A549 (cell line): Measurements from ENCODE around the gene ANKRD13A. TPM values are rescaled to one million over a fixed set of nuclear protein-coding genes. Genes with fewer than 3 reads are reported as not detected.
"Not testable (repeated sequence)": the region's sequence is repeated elsewhere in the genome, so short reads cannot be mapped to it uniquely, and the experiment has no call there.

Experiments used
- ATAC-seq, 2 experiments: fragments of 200-7000 bp in 1 of 2; fragments of >200 bp in 1 of 2; cut with Nextera tagmentation in 1 of 2; cut with Tn5 transposase in 1 of 2; 3 replicates each; pipeline versions ENCODE4 v1.8.0 to v1.9.1; 2018 to 2020; ENCODE audit warnings: mild to moderate bottlenecking in 1 of 2, moderate library complexity in 1 of 2
- CTCF ChIA-PET: fragments of 300-600 bp; sonication (Branson Sonifier 250); formaldehyde crosslinking; extraction: SDS; loops from one replicate; lab custom pipeline; 2021; ENCODE audit warnings: antibody characterized with exemption, inconsistent platforms; lab: Yijun Ruan, JAX
- POLR2A ChIA-PET: fragments of 350-600 bp; formaldehyde crosslinking; extraction: SDS; loops from one replicate; lab custom pipeline; 2021; ENCODE audit warnings: antibody characterized with exemption, inconsistent platforms; lab: Yijun Ruan, JAX
- DNase-seq, 2 experiments: peaks; one replicate each; pipeline versions ENCODE4 v3.0.0 to v3.0.0-alpha.2; 2011 to 2016; ENCODE audit warnings: low read depth in 1 of 2, low spot score in 1 of 2
- FAIRE-seq: peaks from 2 replicates; lab custom pipeline; 2011; peaks lifted over from hg19 to GRCh38; lab: Jason Lieb, UNC
- H3K27ac ChIP-seq, 2 experiments: fragments of >200 bp; sonication (Bioruptor Twin); formaldehyde crosslinking; 3 replicates each; pipeline ENCODE4 v1.5.1; 2016 to 2017
- H3K4me1 ChIP-seq: fragments of >200 bp; sonication (Bioruptor Twin); formaldehyde crosslinking; 3 replicates; pipeline ENCODE4 v1.6.1; 2016
- H3K4me2 ChIP-seq: fragments of >200 bp; sonication (Bioruptor Twin); formaldehyde crosslinking; 3 replicates; pipeline ENCODE4 v1.6.1; 2016
- H3K4me3 ChIP-seq: fragments of >200 bp; sonication (Bioruptor Twin); formaldehyde crosslinking; 3 replicates; pipeline ENCODE4 v1.5.1; 2016
- H3K9me3 ChIP-seq: fragments of >200 bp; sonication (Bioruptor Twin); formaldehyde crosslinking; 3 replicates; pipeline ENCODE4 v1.6.1; 2016
- BHLHE40 ChIP-seq: IDR thresholded peaks from 2 replicates; pipeline ENCODE4 v1.6.1; 2012; ENCODE audit warnings: low read depth, low read length, inconsistent platforms
- CEBPB ChIP-seq, 2 experiments: fragments of >200 bp in 1 of 2; sonication (Bioruptor Twin) in 1 of 2; formaldehyde crosslinking in 1 of 2; IDR thresholded peaks; 2 replicates each; pipeline ENCODE4 v1.6.1; 2012 to 2016
- CTCF ChIP-seq: fragments of >200 bp; sonication (Bioruptor Twin); formaldehyde crosslinking; IDR thresholded peaks from 3 replicates; pipeline ENCODE4 v1.5.1; 2016
- EHF ChIP-seq: fragments of 250-450 bp; sonication (Bioruptor Pico); IDR thresholded peaks from 2 replicates; pipeline ENCODE4 v1.5.0; 2020; ENCODE audit warnings: mild to moderate bottlenecking
- FOSB ChIP-seq: fragments of 250-450 bp; sonication (Bioruptor Pico); IDR thresholded peaks from 2 replicates; pipeline ENCODE4 v1.5.0; 2020; ENCODE audit warnings: mild to moderate bottlenecking, moderate library complexity
- HOXB5 ChIP-seq: fragments of 250-450 bp; sonication (Bioruptor Pico); IDR thresholded peaks from 2 replicates; pipeline ENCODE4 v1.5.0; 2020; ENCODE audit warnings: mild to moderate bottlenecking, moderate library complexity
- KDM1A ChIP-seq: fragments of 200-600 bp; sonication (generic); IDR thresholded peaks from 2 replicates; pipeline ENCODE4 v1.6.1; 2016; ENCODE audit warnings: low read depth, mild to moderate bottlenecking
- KDM5A ChIP-seq: fragments of 200-600 bp; sonication (generic); IDR thresholded peaks from 2 replicates; pipeline ENCODE4 v1.6.1; 2016; ENCODE audit warnings: antibody characterized with exemption, mild to moderate bottlenecking
- MAFK ChIP-seq: fragments of 450-650 bp; IDR thresholded peaks from 2 replicates; pipeline ENCODE4 v1.6.1; 2014; ENCODE audit not compliant: partially characterized antibody
- POLR2A ChIP-seq: IDR thresholded peaks from 2 replicates; pipeline ENCODE4 v1.6.1; 2012; ENCODE audit warnings: mild to moderate bottlenecking, low read length
- POLR2AphosphoS2 ChIP-seq: conservative IDR thresholded peaks from 2 replicates; pipeline ENCODE4 v1.6.1; 2012; ENCODE audit warnings: low read length, improper control_type of control experiment, inconsistent platforms
- WGBS: methylation state at CpG from one replicate; pipeline ENCODE4 v1.1.6; 2017; ENCODE audit errors: missing lambda C conversion rate; 5-methylcytosine and 5-hydroxymethylcytosine counted together
- polyA plus RNA-seq, 4 experiments: library from polyadenylated mRNA; depleted of rRNA in 3 of 4; stranded (reverse); fragments of >200 nt; fragmentation: RNase III in 1 of 4; extraction: RNeasy Plus Mini Kit Qiagen cat#74134 plus additional on column Dnase treatment in 1 of 4; gene quantifications; 2 replicates in 3 of 4; 3 replicates in 1 of 4; pipeline ENCODE4 v1.2.3, GENCODE V29; 2011 to 2017

Gene ANKRD13A
- polyA plus RNA-seq, 2 of the 4 experiments (the other 2 are of a cell fraction): 12.1 to 23.8 TPM

- DNase-seq (no peak), ATAC-seq (no peak)
- TF ChIP-seq POLR2A (no peak), MAFK (no peak)
Measured at GRCh38 chr12:110007881-110008280, 8.7 kb downstream of the ANKRD13A start.

GRCh38 chr12:110008681-110009398 lies 9.6 kb downstream of the ANKRD13A start:
- H3K27ac ChIP-seq, FAIRE-seq, ATAC-seq, CTCF ChIA-PET, H3K4me2 ChIP-seq, H3K4me1 ChIP-seq, POLR2A ChIA-PET, H3K4me3 ChIP-seq, H3K9me3 ChIP-seq, DNase-seq: not testable (repeated sequence)
- 88% methylated on average over 15 of the region's 15 CpGs for WGBS

More at GRCh38 chr12:110007881-110008280, 8.7 kb downstream of the ANKRD13A start:
- FAIRE-seq: no peak
- POLR2A ChIA-PET: no interaction called here
- no peaks in the 10 kb centered on the region for H3K9me3 ChIP-seq
- H3K4me2 ChIP-seq: no peak overlapping the region
- no peak overlapping the region for H3K4me3 ChIP-seq
- H3K4me1 ChIP-seq: peaks cover 8% of the 10 kb centered on the region; the same call in 2 of the 3 replicates
- no peak overlapping the region for H3K27ac ChIP-seq
- CTCF ChIA-PET: interaction anchor here (1.5 kb wide), 1 partner anchor 29 kb away, joined by 3 read pairs; no protein-coding TSS in a partner anchor

- POLR2A ChIA-PET: no interaction called here
- no peak overlapping the region for H3K4me2 ChIP-seq
- CTCF ChIA-PET: interaction anchor here (0.6 to 1.2 kb wide), 3 partner anchors 11 to 1811 kb away, joined by 3 to 5 read pairs (median 4); no protein-coding TSS in a partner anchor
- DNase-seq: no peak
- peaks cover 8% of the 10 kb centered on the region; the same call in 2 of the 3 replicates for H3K4me1 ChIP-seq
- no peak overlapping the region for H3K27ac ChIP-seq
- WGBS: 91% methylated on average over 13 of the region's 13 CpGs
- ATAC-seq: no peak
- no peak overlapping the region for H3K4me3 ChIP-seq
- no peak for FAIRE-seq
- TF ChIP-seq KDM5A (no peak), KDM1A (no peak), POLR2AphosphoS2 (no peak), EHF (CRISPR knock-in tag) (no peak), CTCF (no peak), HOXB5 (CRISPR knock-in tag) (no peak), BHLHE40 (no peak)
- H3K9me3 ChIP-seq: no peaks in the 10 kb centered on the region
Measured at GRCh38 chr12:110010853-110011723, 11.9 kb downstream of the ANKRD13A start.

GRCh38 chr12:110012137-110012536 lies 12.9 kb downstream of the ANKRD13A start:
- H3K4me3 ChIP-seq: no peak overlapping the region
- DNase-seq: no peak
- TF ChIP-seq CEBPB (IDR thresholded peaks at IDR 0.05): peak in 1 of 2 experiments; percentile 66; a peak in 3 of 4 replicates
- TF ChIP-seq BHLHE40: no peak
- TF ChIP-seq, all 56 proteins: peak for 1
- CTCF ChIA-PET: no interaction called here
- no peak overlapping the region for H3K4me2 ChIP-seq
- POLR2A ChIA-PET: no interaction called here
- H3K9me3 ChIP-seq: no peaks in the 10 kb centered on the region
- no peak for FAIRE-seq
- ATAC-seq: no peak
- peaks cover 8% of the 10 kb centered on the region; the same call in 2 of the 3 replicates for H3K4me1 ChIP-seq
- WGBS: 85% methylated on average over 6 of the region's 6 CpGs
- no peak overlapping the region for H3K27ac ChIP-seq

- FAIRE-seq (no peak), DNase-seq (no peak), ATAC-seq (no peak)
- TF ChIP-seq CEBPB (IDR thresholded peaks at IDR 0.05) (peak in 1 of 2 experiments; percentile 66; a peak in 2 of 4 replicates), FOSB (CRISPR knock-in tag) (no peak)
- Histone ChIP-seq H3K4me3 (no peak overlapping the region), H3K4me1 (peaks cover 8% of the 10 kb centered on the region; the same call in 2 of the 3 replicates), H3K9me3 (no peaks in the 10 kb centered on the region), H3K27ac (no peak overlapping the region), H3K4me2 (no peak overlapping the region)
- 91% methylated on average over 4 of the region's 4 CpGs for WGBS
- ChIA-PET CTCF (interaction anchor here (1.2 to 1.3 kb wide), 2 partner anchors 9 to 25 kb away, joined by 3 read pairs; no protein-coding TSS in a partner anchor), POLR2A (no interaction called here)
Measured at GRCh38 chr12:110012659-110013058, 13.4 kb downstream of the ANKRD13A start.
